ENCODE results near the gene RNH1. TPM values are rescaled to one million over a fixed set of nuclear protein-coding genes. Genes with fewer than 3 reads are reported as not detected.

Gene RNH1
- total RNA-seq, 2 experiments from 2014 or later, result 65.5 to 65.7 TPM

DNA sequence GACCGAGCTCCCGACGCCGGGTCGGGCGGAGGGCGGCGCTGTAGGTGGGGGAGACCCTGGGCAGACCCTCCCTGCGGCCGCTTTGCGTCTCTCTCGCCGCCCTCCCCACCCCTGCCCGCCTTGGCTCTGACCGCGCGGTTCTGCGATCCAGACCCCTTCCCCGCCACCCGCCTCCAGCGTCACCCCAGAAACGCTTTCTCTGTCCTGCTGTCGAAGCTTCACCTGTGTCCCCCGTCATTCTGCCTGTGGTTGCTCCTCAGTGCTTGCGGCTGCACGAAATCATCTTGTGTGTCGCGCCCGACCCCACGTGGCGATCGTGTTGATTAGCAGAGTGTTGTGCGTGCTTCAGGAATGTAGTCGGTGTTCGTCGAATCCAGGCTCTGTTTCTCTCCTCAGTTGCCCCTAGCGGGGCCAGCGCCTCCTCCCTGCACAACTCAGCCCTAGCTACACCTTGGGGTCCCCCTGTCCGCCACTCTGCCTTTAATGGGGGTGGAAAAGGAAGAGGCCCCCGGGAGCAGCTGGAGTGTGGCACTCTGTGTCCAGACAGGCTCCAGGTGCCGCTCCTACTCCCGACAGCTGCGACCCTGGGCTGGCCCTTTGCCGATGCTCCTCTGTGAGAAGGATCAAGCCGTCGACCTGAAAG, 56.1 kb downstream of the RNH1 start:
- Histone ChIP-seq H4K20me1 (ENCODE audit: insufficient read depth, low read length) (no peaks in the 10 kb centered on the region), H2AFZ (ENCODE audit: low read length) (peak overlapping the region; percentile 57; the same call in 1 of the 2 replicates), H3K9me3 (ENCODE audit: low read length) (no peaks in the 10 kb centered on the region), H3K9me2 (ENCODE audit: insufficient read depth, low read length) (no peaks in the 10 kb centered on the region), H3K79me2 (ENCODE audit: insufficient read depth, low read depth, low read length) (no peaks in the 10 kb centered on the region; the same call in 1 of the 2 replicates), H3K4me3 (ENCODE audit: low read depth, low read length, poor library complexity, severe bottlenecking) (peak overlapping the region; percentile 74), H3K27ac (ENCODE audit: low read depth, low read length, poor library complexity, severe bottlenecking) (no peak overlapping the region), H3K36me3 (ENCODE audit: insufficient read depth, low read length) (peaks cover 10% of the 10 kb centered on the region; the same call in 1 of the 2 replicates), H3K4me1 (ENCODE audit: insufficient read depth, low read length, poor library complexity, severe bottlenecking) (peaks cover 37% of the 10 kb centered on the region), H3K4me2 (ENCODE audit: low read length) (peak overlapping the region; percentile 86)
- ChIA-PET CTCF (ENCODE audit: unreplicated experiment) (interaction anchor here (0.7 kb wide), 1 partner anchor 751 kb away, joined by 8 read pairs; no protein-coding TSS in a partner anchor), POLR2A (no interaction called here)
- peak; percentile 78 for DNase-seq (ENCODE audit: low spot score)
- intact Hi-C loops (cut with micrococcal nuclease; ENCODE audit: unreplicated experiment), result loop anchor here (1.0 to 5.0 kb wide), 3 partner anchors 56 to 244 kb away; partner anchors contain the start of genes BET1L, RIC8A and RNH1
- BruUV-seq (replicated peaks), result no TSS peak
- TF ChIP-seq EZH2phosphoT487 (IDR thresholded peaks at IDR 0.05; ENCODE audit: borderline replicate concordance, low read depth, low read length) (no peak), CTCF (conservative IDR thresholded peaks at IDR 0.05; ENCODE audit: low read length) (peak; percentile 74)

DNA sequence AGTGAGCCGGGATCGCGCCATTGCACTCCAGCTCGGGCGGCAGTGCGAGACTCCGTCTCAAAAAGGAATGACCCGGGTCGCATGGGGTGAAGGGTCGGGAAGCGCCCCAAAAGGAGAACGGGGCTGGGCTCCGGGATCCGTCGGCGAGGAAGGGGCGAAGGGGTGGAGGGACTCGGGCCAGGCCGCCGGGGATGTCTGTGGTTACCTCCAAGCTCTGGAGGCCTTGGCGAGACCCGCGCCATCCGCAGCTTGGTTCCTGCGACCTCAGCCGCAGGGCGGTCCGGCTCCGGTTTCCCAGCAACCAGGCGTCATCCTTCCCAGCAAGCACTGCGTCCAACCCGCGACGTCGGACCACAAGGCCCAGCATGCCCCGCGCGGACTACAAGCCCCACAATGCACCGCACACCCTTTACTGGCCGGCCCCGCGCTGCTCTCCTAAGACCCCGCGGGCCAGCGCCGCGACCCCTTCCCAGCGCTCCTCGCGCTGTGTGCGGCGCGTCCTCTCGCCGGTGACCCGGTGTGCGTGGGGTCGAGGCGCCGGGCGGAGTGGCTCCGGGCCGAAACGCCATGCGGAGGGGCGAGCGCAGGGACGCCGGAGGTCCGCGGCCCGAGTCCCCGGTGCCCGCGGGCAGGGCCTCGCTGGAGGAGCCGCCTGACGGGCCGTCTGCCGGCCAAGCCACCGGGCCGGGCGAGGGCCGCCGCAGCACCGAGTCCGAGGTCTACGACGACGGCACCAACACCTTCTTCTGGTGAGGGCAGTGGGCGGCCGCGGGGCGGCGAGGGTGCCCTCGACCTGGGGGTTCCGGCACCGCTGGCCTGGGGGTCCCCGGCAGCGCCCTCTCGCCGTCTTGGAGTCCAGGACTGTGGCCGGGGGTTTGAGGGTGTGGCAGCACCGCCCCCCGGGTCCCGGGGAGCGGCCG, 56.9 kb downstream of the RNH1 start, which contains the start of gene PTDSS2:
Gene PTDSS2 (plus strand): TSS at position 391 of the 920 bp plus-strand sequence. CDS start 177 bp downstream, at position 568.
- CTCF ChIA-PET (ENCODE audit: unreplicated experiment), result interaction anchor here (2.2 kb wide), 1 partner anchor 43 kb away, joined by 13 read pairs; no protein-coding TSS in a partner anchor
- intact Hi-C loops (cut with micrococcal nuclease; ENCODE audit: unreplicated experiment), result loop anchor here (2.0 to 5.0 kb wide), 3 partner anchors 57 to 243 kb away; partner anchors contain the start of genes BET1L, HRAS, LRRC56 and RIC8A
- peak; percentile 97 for DNase-seq (ENCODE audit: low spot score)
- no peaks in the 10 kb centered on the region for H4K20me1 ChIP-seq (ENCODE audit: insufficient read depth, low read length)
- H3K79me2 ChIP-seq (ENCODE audit: insufficient read depth, low read depth, low read length), result no peaks in the 10 kb centered on the region; the same call in 1 of the 2 replicates
- POLR2A ChIA-PET, result interaction anchor here (0.6 to 1.7 kb wide), 5 partner anchors 10 to 356 kb away, joined by 3 to 5 read pairs (median 5); no protein-coding TSS in a partner anchor
- no peaks in the 10 kb centered on the region for H3K9me2 ChIP-seq (ENCODE audit: insufficient read depth, low read length)
- H3K4me2 ChIP-seq (ENCODE audit: low read length), result peak within 1 kb of the TSS; percentile 86
- peak within 1 kb of the TSS; percentile 59 for H2AFZ ChIP-seq (ENCODE audit: low read length)
- H3K4me1 ChIP-seq (ENCODE audit: insufficient read depth, low read length, poor library complexity, severe bottlenecking), result peaks cover 37% of the 10 kb centered on the region
- peak within 1 kb of the TSS; percentile 74 for H3K4me3 ChIP-seq (ENCODE audit: low read depth, low read length, poor library complexity, severe bottlenecking)
- H3K27ac ChIP-seq (ENCODE audit: low read depth, low read length, poor library complexity, severe bottlenecking), result peak within 1 kb of the TSS; percentile 68
- no peaks in the 10 kb centered on the region for H3K9me3 ChIP-seq (ENCODE audit: low read length)
- BruUV-seq (replicated peaks), result no TSS peak
- H3K36me3 ChIP-seq (ENCODE audit: insufficient read depth, low read length), result peaks cover 10% of the 10 kb centered on the region; the same call in 1 of the 2 replicates
- no peak for TF ChIP-seq EZH2phosphoT487 (IDR thresholded peaks at IDR 0.05; ENCODE audit: borderline replicate concordance, low read depth, low read length)
- no peak for TF ChIP-seq CTCF (conservative IDR thresholded peaks at IDR 0.05; ENCODE audit: low read length)

Measured in OCI-LY7 (cell line).